ENCODE data around the gene ABCB11. TPM values are rescaled to one million over a fixed set of nuclear protein-coding genes. Genes with fewer than 3 reads are reported as not detected.

The ABCB11 gene
- total RNA-seq, 1 experiment from 2014 or later: 0.11 TPM

DNA sequence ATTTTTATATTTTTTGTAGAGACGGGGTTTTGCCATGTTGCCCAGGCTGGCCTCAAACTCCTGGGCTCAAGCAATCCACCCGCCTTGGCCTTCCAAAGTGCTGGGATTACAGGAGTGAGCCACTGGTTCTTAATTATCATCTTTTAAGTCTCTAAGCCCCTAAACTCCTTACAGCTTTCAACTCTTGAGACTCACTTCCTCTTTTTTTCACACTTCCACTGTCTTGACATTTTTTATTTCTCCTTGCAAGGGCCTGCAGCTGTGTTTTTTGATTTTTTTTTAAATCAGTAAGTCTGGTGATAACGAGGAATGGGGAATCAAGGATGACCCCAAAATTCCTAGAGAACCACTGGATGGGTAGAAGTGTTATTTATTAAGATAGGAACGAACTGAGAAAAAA, 8.6 kb upstream of the ABCB11 start:
- CTCF ChIA-PET: no interaction called here
- no TSS peak for BruUV-seq (replicated peaks)
- no peak overlapping the region for H3K27ac ChIP-seq (ENCODE audit: low read length)

DNA sequence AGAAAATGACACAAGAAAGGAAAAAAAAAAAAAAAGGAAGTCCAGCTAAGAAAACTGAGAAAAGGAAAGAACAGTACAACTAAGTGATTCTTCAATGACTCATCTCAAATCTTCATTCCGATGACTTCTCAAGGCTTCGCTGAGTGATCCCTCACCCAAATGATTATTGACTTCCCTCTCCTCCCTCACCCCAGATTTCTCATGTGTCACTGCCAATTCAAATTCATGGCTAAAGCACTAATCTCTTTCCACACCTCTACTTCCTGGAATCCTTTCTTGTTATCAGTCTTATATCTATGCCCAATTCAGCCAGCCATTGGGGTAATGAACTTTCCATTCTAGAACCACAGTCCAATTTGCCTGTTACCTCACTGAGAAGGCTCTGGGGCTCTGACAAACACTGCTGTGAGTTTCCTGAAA, 7.2 kb upstream of the ABCB11 start:
- ATAC-seq (peak; percentile 76), DNase-seq (peak; percentile 90)
- peaks cover 31% of the 10 kb centered on the region for H3K4me1 ChIP-seq (ENCODE audit: insufficient read depth, low read length)
- H3K36me3 ChIP-seq (ENCODE audit: low read depth, low read length): peaks cover 5% of the 10 kb centered on the region; the same call in 1 of the 2 replicates
- H3F3A ChIP-seq (ENCODE audit: low read length, unreplicated experiment): no peaks in the 10 kb centered on the region
- ChIA-PET CTCF (no interaction called here), POLR2A (ENCODE audit: unreplicated experiment) (interaction anchor here (0.7 kb wide), 2 partner anchors 32 to 57 kb away, joined by 3 read pairs; no protein-coding TSS in a partner anchor)
- intact Hi-C loops (cut with micrococcal nuclease): loop anchor here (2.0 kb wide), 1 partner anchor 28 kb away; no protein-coding TSS in a partner anchor
- BruUV-seq (replicated peaks): no TSS peak
- H3K9me2 ChIP-seq (replicated peaks; ENCODE audit: low read length): no peaks in the 10 kb centered on the region
- no peaks in the 10 kb centered on the region for H4K20me1 ChIP-seq (ENCODE audit: low read length)
- H3K4me2 ChIP-seq (ENCODE audit: low read length): peak overlapping the region; percentile 58
- peak overlapping the region; percentile 77 for H3K27ac ChIP-seq (ENCODE audit: low read length)
- no peak overlapping the region for H3K9ac ChIP-seq (ENCODE audit: low read length)
- TF ChIP-seq, protein P1, sequence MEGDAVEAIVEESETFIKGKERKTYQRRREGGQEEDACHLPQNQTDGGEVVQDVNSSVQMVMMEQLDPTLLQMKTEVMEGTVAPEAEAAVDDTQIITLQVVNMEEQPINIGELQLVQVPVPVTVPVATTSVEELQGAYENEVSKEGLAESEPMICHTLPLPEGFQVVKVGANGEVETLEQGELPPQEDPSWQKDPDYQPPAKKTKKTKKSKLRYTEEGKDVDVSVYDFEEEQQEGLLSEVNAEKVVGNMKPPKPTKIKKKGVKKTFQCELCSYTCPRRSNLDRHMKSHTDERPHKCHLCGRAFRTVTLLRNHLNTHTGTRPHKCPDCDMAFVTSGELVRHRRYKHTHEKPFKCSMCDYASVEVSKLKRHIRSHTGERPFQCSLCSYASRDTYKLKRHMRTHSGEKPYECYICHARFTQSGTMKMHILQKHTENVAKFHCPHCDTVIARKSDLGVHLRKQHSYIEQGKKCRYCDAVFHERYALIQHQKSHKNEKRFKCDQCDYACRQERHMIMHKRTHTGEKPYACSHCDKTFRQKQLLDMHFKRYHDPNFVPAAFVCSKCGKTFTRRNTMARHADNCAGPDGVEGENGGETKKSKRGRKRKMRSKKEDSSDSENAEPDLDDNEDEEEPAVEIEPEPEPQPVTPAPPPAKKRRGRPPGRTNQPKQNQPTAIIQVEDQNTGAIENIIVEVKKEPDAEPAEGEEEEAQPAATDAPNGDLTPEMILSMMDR (conservative IDR thresholded peaks at IDR 0.05; ENCODE audit: low read depth, low read length): no peak
- TF ChIP-seq EZH2phosphoT487 (IDR thresholded peaks at IDR 0.05; ENCODE audit: borderline replicate concordance, low read length) (no peak), EZH2 (IDR thresholded peaks at IDR 0.05; ENCODE audit: low read length, unreplicated experiment) (no peak)
- 0 out of 2 replicates have a peak overlapping the region, but pooled peaks have one; percentile 29 for H2AFZ ChIP-seq (ENCODE audit: low read length)
- H3K79me2 ChIP-seq (ENCODE audit: low read length): no peaks in the 10 kb centered on the region
- no peaks in the 10 kb centered on the region for H3K27me3 ChIP-seq (ENCODE audit: low read length)
- peaks cover 11% of the 10 kb centered on the region; the same call in 1 of the 2 replicates for H3K9me3 ChIP-seq (ENCODE audit: low read length)
- no peak overlapping the region for H3K4me3 ChIP-seq (ENCODE audit: low read length)

More for the DNA sequence above, 8.6 kb upstream of the ABCB11 start:
- no peak overlapping the region for H3K4me3 ChIP-seq (ENCODE audit: low read length)
- H3K9me2 ChIP-seq (replicated peaks; ENCODE audit: low read length): no peaks in the 10 kb centered on the region
- no peaks in the 10 kb centered on the region for H4K20me1 ChIP-seq (ENCODE audit: low read length)
- no peak overlapping the region for H2AFZ ChIP-seq (ENCODE audit: low read length)
- no peak overlapping the region for H3K4me2 ChIP-seq (ENCODE audit: low read length)
- H3K4me1 ChIP-seq (ENCODE audit: insufficient read depth, low read length): peaks cover 19% of the 10 kb centered on the region
- intact Hi-C loops (cut with micrococcal nuclease): loop anchor here (2.0 kb wide), 1 partner anchor 27 kb away; no protein-coding TSS in a partner anchor
- ATAC-seq (no peak), DNase-seq (no peak)
- no peak overlapping the region for H3K9ac ChIP-seq (ENCODE audit: low read length)
- POLR2A ChIA-PET (ENCODE audit: unreplicated experiment): no interaction called here
- H3K79me2 ChIP-seq (ENCODE audit: low read length): no peaks in the 10 kb centered on the region
- H3F3A ChIP-seq (ENCODE audit: low read length, unreplicated experiment): no peaks in the 10 kb centered on the region
- no peaks in the 10 kb centered on the region for H3K27me3 ChIP-seq (ENCODE audit: low read length)
- H3K9me3 ChIP-seq (ENCODE audit: low read length): peaks cover 11% of the 10 kb centered on the region; the same call in 1 of the 2 replicates
- TF ChIP-seq EZH2phosphoT487 (IDR thresholded peaks at IDR 0.05; ENCODE audit: borderline replicate concordance, low read length) (no peak), EZH2 (IDR thresholded peaks at IDR 0.05; ENCODE audit: low read length, unreplicated experiment) (no peak)
- TF ChIP-seq, protein P1 (conservative IDR thresholded peaks at IDR 0.05; ENCODE audit: low read depth, low read length): no peak
- H3K36me3 ChIP-seq (ENCODE audit: low read depth, low read length): peaks cover 5% of the 10 kb centered on the region; the same call in 1 of the 2 replicates

DNA sequence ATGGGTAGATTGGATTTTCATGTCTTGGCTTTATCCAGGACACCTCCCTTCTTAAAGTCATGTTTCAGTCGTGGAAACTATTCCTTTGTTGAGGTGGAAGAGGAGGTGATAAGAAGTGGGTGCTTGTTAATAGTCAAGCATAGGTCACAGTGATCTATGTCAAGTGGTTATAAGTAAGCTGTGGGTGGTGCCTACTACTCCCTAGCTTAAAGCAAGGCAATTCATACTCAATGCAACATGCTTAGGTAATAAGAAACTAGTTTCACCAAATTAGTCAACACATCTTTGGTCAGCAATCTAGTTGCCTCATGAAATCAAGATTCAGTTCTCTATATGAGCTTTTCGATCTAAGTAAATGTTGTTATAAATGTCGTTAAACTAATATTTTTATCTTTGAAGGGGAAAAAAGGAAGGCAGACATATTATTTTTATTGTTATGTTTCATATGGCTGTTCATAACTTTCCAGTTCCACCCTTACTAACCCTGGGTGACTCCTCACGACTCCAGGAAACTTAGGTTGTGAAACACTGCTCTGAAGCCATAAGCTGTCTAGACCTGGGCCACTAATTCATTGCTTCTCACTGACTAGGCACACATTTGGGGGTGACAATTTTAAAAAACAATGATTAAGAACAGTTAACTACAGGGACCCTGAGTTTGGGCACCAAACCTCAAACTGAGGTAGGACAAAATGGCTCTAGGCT, 5.8 kb upstream of the ABCB11 start:
- Histone ChIP-seq H3K27ac (ENCODE audit: low read length) (no peak overlapping the region), H3K4me2 (ENCODE audit: low read length) (no peak overlapping the region), H3F3A (ENCODE audit: low read length, unreplicated experiment) (no peaks in the 10 kb centered on the region), H3K9me3 (ENCODE audit: low read length) (0 out of 2 replicates have a peak, but pooled peaks cover 2% of the 10 kb centered on the region), H3K4me1 (ENCODE audit: insufficient read depth, low read length) (peaks cover 31% of the 10 kb centered on the region), H3K36me3 (ENCODE audit: low read depth, low read length) (no peaks in the 10 kb centered on the region), H3K4me3 (ENCODE audit: low read length) (no peak overlapping the region), H4K20me1 (ENCODE audit: low read length) (no peaks in the 10 kb centered on the region), H3K27me3 (ENCODE audit: low read length) (no peaks in the 10 kb centered on the region), H3K9me2 (replicated peaks; ENCODE audit: low read length) (no peaks in the 10 kb centered on the region), H3K9ac (ENCODE audit: low read length) (no peak overlapping the region), H2AFZ (ENCODE audit: low read length) (no peak overlapping the region), H3K79me2 (ENCODE audit: low read length) (no peaks in the 10 kb centered on the region)
- intact Hi-C loops (cut with micrococcal nuclease): no loop called here
- TF ChIP-seq EZH2phosphoT487 (IDR thresholded peaks at IDR 0.05; ENCODE audit: borderline replicate concordance, low read length): no peak
- TF ChIP-seq, protein P1 (conservative IDR thresholded peaks at IDR 0.05; ENCODE audit: low read depth, low read length): no peak
- no peak for TF ChIP-seq EZH2 (IDR thresholded peaks at IDR 0.05; ENCODE audit: low read length, unreplicated experiment)
- no TSS peak for BruUV-seq (replicated peaks)
- DNase-seq (no peak), ATAC-seq (no peak)
- POLR2A ChIA-PET (ENCODE audit: unreplicated experiment): no interaction called here
- CTCF ChIA-PET: no interaction called here
